Measurements from ENCODE around the gene ATG7.

ATG7 gene

GRCh38 chr3:11602239-11602840 lies 330.1 kb downstream of the ATG7 start:
- Histone ChIP-seq H3K4me1 (ENCODE audit: insufficient read depth, insufficient read length) (peaks cover 15% of the 10 kb centered on the region), H3K4me3 (ENCODE audit: insufficient read length, low read depth) (no peak overlapping the region), H3K36me3 (ENCODE audit: insufficient read depth, insufficient read length, low read length) (peaks cover 16% of the 10 kb centered on the region), H3K9me3 (ENCODE audit: insufficient read depth, low read length) (peaks cover 9% of the 10 kb centered on the region), H3K27me3 (ENCODE audit: insufficient read depth, insufficient read length) (no peaks in the 10 kb centered on the region), H3K9ac (ENCODE audit: insufficient read length, low read depth) (no peak overlapping the region)
- DNase-seq (ENCODE audit: low read depth, low spot score) = no peak
- TF ChIP-seq ZNF274 (IDR thresholded peaks at IDR 0.05; ENCODE audit: low read depth, low read length) = no peak
- no peak for TF ChIP-seq YY1 (IDR thresholded peaks at IDR 0.05; ENCODE audit: insufficient read depth, insufficient read length)
- TF ChIP-seq SUZ12 (IDR thresholded peaks at IDR 0.05; ENCODE audit: extremely low read depth, insufficient read depth, insufficient read length) = no peak

DNA sequence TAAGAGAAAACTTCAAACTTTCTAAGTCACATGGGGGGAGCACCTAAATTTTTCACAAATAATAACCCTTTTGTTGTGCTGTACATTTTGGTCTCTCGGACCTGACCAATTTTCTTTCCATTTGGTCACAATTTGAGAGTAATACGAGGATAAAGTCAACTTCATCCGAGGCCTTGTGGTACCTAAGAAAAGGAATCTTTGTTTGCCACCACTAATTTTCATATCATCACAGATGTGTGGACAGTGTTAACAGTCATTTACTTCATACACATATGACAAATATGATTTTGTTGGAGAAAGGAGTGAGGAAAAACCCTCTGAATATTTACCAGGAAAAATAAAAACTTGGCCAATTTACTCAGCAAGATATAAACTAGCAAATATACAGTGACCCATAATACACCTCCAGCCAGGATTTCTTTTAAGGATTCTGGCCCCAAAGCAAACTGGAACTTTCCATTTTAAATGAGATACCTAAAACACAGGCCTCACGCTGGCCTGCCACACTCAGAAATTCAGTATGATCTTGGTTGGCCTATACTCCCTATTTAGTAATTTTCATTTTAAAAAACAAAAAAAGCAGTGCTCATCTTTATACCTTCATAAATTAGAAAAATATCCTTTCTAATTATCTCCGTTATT lies 330.8 kb downstream of the ATG7 start:
- peaks cover 15% of the 10 kb centered on the region for H3K4me1 ChIP-seq (ENCODE audit: insufficient read depth, insufficient read length)

GRCh38 chr3:11603628-11604027 lies 331.4 kb downstream of the ATG7 start:
- no peaks in the 10 kb centered on the region for H3K27me3 ChIP-seq (ENCODE audit: insufficient read depth, insufficient read length)
- TF ChIP-seq SUZ12 (IDR thresholded peaks at IDR 0.05; ENCODE audit: extremely low read depth, insufficient read depth, insufficient read length) = no peak
- TF ChIP-seq ZNF274 (IDR thresholded peaks at IDR 0.05; ENCODE audit: low read depth, low read length) = no peak
- TF ChIP-seq YY1 (IDR thresholded peaks at IDR 0.05; ENCODE audit: insufficient read depth, insufficient read length) = no peak
- H3K9me3 ChIP-seq (ENCODE audit: insufficient read depth, low read length) = no peaks in the 10 kb centered on the region
- DNase-seq (ENCODE audit: low read depth, low spot score) = no peak
- H3K9ac ChIP-seq (ENCODE audit: insufficient read length, low read depth) = no peak overlapping the region
- no peak overlapping the region for H3K4me3 ChIP-seq (ENCODE audit: insufficient read length, low read depth)
- H3K36me3 ChIP-seq (ENCODE audit: insufficient read depth, insufficient read length, low read length) = peaks cover 16% of the 10 kb centered on the region
- peaks cover 15% of the 10 kb centered on the region for H3K4me1 ChIP-seq (ENCODE audit: insufficient read depth, insufficient read length)

More for the DNA sequence above, 330.8 kb downstream of the ATG7 start:
- H3K9me3 ChIP-seq (ENCODE audit: insufficient read depth, low read length) = peaks cover 3% of the 10 kb centered on the region
- no peak for DNase-seq (ENCODE audit: low read depth, low spot score)
- no peaks in the 10 kb centered on the region for H3K27me3 ChIP-seq (ENCODE audit: insufficient read depth, insufficient read length)
- TF ChIP-seq YY1 (IDR thresholded peaks at IDR 0.05; ENCODE audit: insufficient read depth, insufficient read length) (no peak), SUZ12 (IDR thresholded peaks at IDR 0.05; ENCODE audit: extremely low read depth, insufficient read depth, insufficient read length) (no peak), ZNF274 (IDR thresholded peaks at IDR 0.05; ENCODE audit: low read depth, low read length) (no peak)
- no peak overlapping the region for H3K4me3 ChIP-seq (ENCODE audit: insufficient read length, low read depth)
- H3K9ac ChIP-seq (ENCODE audit: insufficient read length, low read depth) = no peak overlapping the region
- H3K36me3 ChIP-seq (ENCODE audit: insufficient read depth, insufficient read length, low read length) = peaks cover 16% of the 10 kb centered on the region

DNA sequence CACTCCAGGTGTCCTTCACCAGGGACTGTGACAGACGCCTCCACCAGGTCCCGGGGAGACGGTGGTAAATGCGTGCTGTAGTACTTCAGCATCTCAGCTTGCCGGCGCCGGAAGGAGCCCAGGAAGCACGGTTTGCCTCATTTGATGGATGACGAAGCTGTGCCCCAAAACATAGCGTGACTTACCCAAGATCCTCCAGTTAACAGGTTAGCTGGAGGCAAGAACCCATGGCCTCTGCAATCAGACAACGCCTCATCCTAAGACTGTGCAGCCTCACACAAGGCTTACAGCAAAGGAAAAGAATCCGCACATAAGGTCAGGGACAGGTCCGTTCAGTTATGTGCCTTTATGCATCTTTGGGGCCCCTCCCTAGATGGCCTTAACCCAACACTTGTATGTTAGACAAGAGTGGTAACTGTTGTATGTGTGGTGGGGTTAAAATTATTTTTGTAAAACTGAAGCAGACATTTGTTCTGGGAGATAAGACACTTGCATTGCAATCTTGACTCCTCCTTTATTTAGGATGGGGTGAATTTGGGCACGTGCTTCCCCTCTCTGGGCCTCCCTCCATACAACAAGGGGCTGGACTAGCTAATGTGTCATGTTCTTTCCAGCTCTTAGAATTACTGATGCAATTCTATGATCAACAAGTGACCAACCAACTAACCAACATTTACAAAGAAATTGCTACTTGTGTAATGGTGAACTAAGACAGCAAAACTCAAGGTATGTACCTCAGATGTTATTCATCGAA lies 332.1 kb downstream of the ATG7 start:
- Histone ChIP-seq H3K9ac (ENCODE audit: insufficient read length, low read depth) (no peak overlapping the region), H3K9me3 (ENCODE audit: insufficient read depth, low read length) (no peaks in the 10 kb centered on the region), H3K4me1 (ENCODE audit: insufficient read depth, insufficient read length) (peaks cover 15% of the 10 kb centered on the region), H3K27me3 (ENCODE audit: insufficient read depth, insufficient read length) (no peaks in the 10 kb centered on the region), H3K4me3 (ENCODE audit: insufficient read length, low read depth) (no peak overlapping the region), H3K36me3 (ENCODE audit: insufficient read depth, insufficient read length, low read length) (peaks cover 16% of the 10 kb centered on the region)
- TF ChIP-seq SUZ12 (IDR thresholded peaks at IDR 0.05; ENCODE audit: extremely low read depth, insufficient read depth, insufficient read length) = no peak
- no peak for TF ChIP-seq ZNF274 (IDR thresholded peaks at IDR 0.05; ENCODE audit: low read depth, low read length)
- no peak for TF ChIP-seq YY1 (IDR thresholded peaks at IDR 0.05; ENCODE audit: insufficient read depth, insufficient read length)
- DNase-seq (ENCODE audit: low read depth, low spot score) = no peak

DNA sequence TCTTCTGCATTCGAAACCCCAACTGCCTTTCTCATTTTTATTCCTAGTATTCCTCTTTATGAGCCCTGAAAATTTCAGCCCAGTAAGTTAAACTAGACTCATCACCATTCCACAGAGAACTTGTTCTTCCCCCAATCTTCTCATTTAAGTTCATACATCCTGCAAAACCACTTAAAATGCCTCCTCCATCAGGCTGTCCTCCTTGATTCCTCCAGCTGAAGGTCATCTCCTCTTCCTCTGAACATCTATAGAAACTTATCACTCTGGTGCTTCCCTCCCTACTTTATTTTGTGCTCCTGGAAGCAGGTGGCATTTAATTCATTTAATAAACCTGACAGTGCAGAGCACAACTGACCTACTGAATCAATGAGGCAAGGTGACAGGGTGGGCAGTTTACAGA lies 333.2 kb downstream of the ATG7 start:
- H3K4me3 ChIP-seq (ENCODE audit: insufficient read length, low read depth) = no peak overlapping the region
- peaks cover 16% of the 10 kb centered on the region for H3K36me3 ChIP-seq (ENCODE audit: insufficient read depth, insufficient read length, low read length)
- H3K9ac ChIP-seq (ENCODE audit: insufficient read length, low read depth) = no peak overlapping the region
- no peak for DNase-seq (ENCODE audit: low read depth, low spot score)
- H3K9me3 ChIP-seq (ENCODE audit: insufficient read depth, low read length) = no peaks in the 10 kb centered on the region
- no peaks in the 10 kb centered on the region for H3K27me3 ChIP-seq (ENCODE audit: insufficient read depth, insufficient read length)
- TF ChIP-seq ZNF274 (IDR thresholded peaks at IDR 0.05; ENCODE audit: low read depth, low read length) (no peak), SUZ12 (IDR thresholded peaks at IDR 0.05; ENCODE audit: extremely low read depth, insufficient read depth, insufficient read length) (no peak), YY1 (IDR thresholded peaks at IDR 0.05; ENCODE audit: insufficient read depth, insufficient read length) (no peak)
- peaks cover 15% of the 10 kb centered on the region for H3K4me1 ChIP-seq (ENCODE audit: insufficient read depth, insufficient read length)

GRCh38 chr3:11606090-11606784 lies 334.0 kb downstream of the ATG7 start:
- H3K4me3 ChIP-seq (ENCODE audit: insufficient read length, low read depth) = no peak overlapping the region
- H3K36me3 ChIP-seq (ENCODE audit: insufficient read depth, insufficient read length, low read length) = peaks cover 12% of the 10 kb centered on the region
- TF ChIP-seq SUZ12 (IDR thresholded peaks at IDR 0.05; ENCODE audit: extremely low read depth, insufficient read depth, insufficient read length) = no peak
- no peak for TF ChIP-seq ZNF274 (IDR thresholded peaks at IDR 0.05; ENCODE audit: low read depth, low read length)
- no peak for TF ChIP-seq YY1 (IDR thresholded peaks at IDR 0.05; ENCODE audit: insufficient read depth, insufficient read length)

More at GRCh38 chr3:11606090-11606784, 334.0 kb downstream of the ATG7 start:
- no peak overlapping the region for H3K9ac ChIP-seq (ENCODE audit: insufficient read length, low read depth)
- no peaks in the 10 kb centered on the region for H3K9me3 ChIP-seq (ENCODE audit: insufficient read depth, low read length)
- H3K4me1 ChIP-seq (ENCODE audit: insufficient read depth, insufficient read length) = peaks cover 9% of the 10 kb centered on the region
- no peaks in the 10 kb centered on the region for H3K27me3 ChIP-seq (ENCODE audit: insufficient read depth, insufficient read length)
- DNase-seq (ENCODE audit: low read depth, low spot score) = no peak
